SK-N-SH (cell line): ENCODE measurements around the gene INPP5A. TPM values are rescaled to one million over a fixed set of nuclear protein-coding genes. Genes with fewer than 3 reads are reported as not detected.

ENCODE experiments used
- CTCF ChIA-PET: fragments of 300-600, 350-600 bp; formaldehyde crosslinking; extraction: SDS; loops from one replicate; lab custom pipeline; 2021; lab: Yijun Ruan, JAX
- POLR2A ChIA-PET: fragments of 350-600 bp; sonication (Branson Sonifier 250); formaldehyde crosslinking; extraction: SDS; loops from one replicate; lab custom pipeline; 2020; ENCODE audit warnings: antibody characterized with exemption, inconsistent platforms; lab: Yijun Ruan, JAX
- DNase-seq: peaks from one replicate; pipeline ENCODE4 v3.0.0; 2012
- H2AFZ ChIP-seq: fragments of 200-600 bp; sonication (generic); 2 replicates; pipeline ENCODE4 v1.8.1; 2016; ENCODE audit warnings: antibody characterized with exemption, mild to moderate bottlenecking, low read depth
- H3F3A ChIP-seq: fragments of 200-600 bp; sonication (generic); replicated peaks from 2 replicates; pipeline ENCODE3; 2016; ENCODE audit warnings: antibody characterized with exemption, mild to moderate bottlenecking; ENCODE audit not compliant: insufficient read depth
- H3K27ac ChIP-seq, 2 experiments: fragments of 200-500 bp in 1 of 2; fragments of 200-600 bp in 1 of 2; sonication (Bioruptor generic) in 1 of 2; sonication (generic), shearing (Covaris generic) in 1 of 2; 2 replicates each; pipeline versions ENCODE4 v1.5.1 to v1.6.1; 2014 to 2016; ENCODE audit warnings: low read depth in 2 of 2, inconsistent platforms in 1 of 2, low read length in 1 of 2, mild to moderate bottlenecking in 1 of 2, mixed read lengths in 1 of 2
- H3K27me3 ChIP-seq: fragments of 200-600 bp; sonication (generic), shearing (Covaris generic); 2 replicates; pipeline ENCODE4 v1.6.1; 2016; ENCODE audit warnings: mixed run types; ENCODE audit not compliant: insufficient read depth
- H3K36me3 ChIP-seq, 2 experiments: fragments of 200-500 bp in 1 of 2; fragments of 200-600 bp in 1 of 2; sonication (Bioruptor generic) in 1 of 2; sonication (generic) in 1 of 2; replicated peaks in 1 of 2; 2 replicates each; pipeline versions ENCODE3 to v1.5.1; 2014 to 2016; ENCODE audit warnings: low read length in 1 of 2, mild to moderate bottlenecking in 1 of 2; ENCODE audit not compliant: insufficient read depth in 2 of 2, control insufficient read depth in 1 of 2
- H3K4me1 ChIP-seq, 2 experiments: fragments of 200-500 bp in 1 of 2; fragments of 200-600 bp in 1 of 2; sonication (Bioruptor generic) in 1 of 2; sonication (generic), shearing (Covaris generic) in 1 of 2; 2 replicates each; pipeline versions ENCODE4 v1.5.1 to v1.6.1; 2014 to 2016; ENCODE audit warnings: low read depth in 1 of 2, low read length in 1 of 2, mixed run types in 1 of 2; ENCODE audit not compliant: insufficient read depth in 2 of 2, control insufficient read depth in 1 of 2
- H3K4me2 ChIP-seq: fragments of 200-600 bp; sonication (generic), shearing (Covaris generic); 2 replicates; pipeline ENCODE4 v1.6.1; 2017; ENCODE audit warnings: mixed run types
- H3K4me3 ChIP-seq, 2 experiments: fragments of 200-500 bp in 1 of 2; fragments of 200-600 bp in 1 of 2; sonication (Bioruptor generic) in 1 of 2; sonication (generic), shearing (Covaris generic) in 1 of 2; 2 replicates each; pipeline versions ENCODE4 v1.5.1 to v1.8.1; 2014 to 2016; ENCODE audit warnings: low read depth in 2 of 2, inconsistent platforms in 1 of 2, low read length in 1 of 2, mild to moderate bottlenecking in 1 of 2, mixed read lengths in 1 of 2, moderate library complexity in 1 of 2
- H3K79me2 ChIP-seq: fragments of 200-600 bp; sonication (generic); 2 replicates; pipeline ENCODE4 v1.8.1; 2017; ENCODE audit warnings: mild to moderate bottlenecking; ENCODE audit not compliant: insufficient read depth
- H3K9ac ChIP-seq: fragments of 200-600 bp; sonication (generic); 2 replicates; pipeline ENCODE4 v1.6.1; 2017; ENCODE audit warnings: mixed run types
- H3K9me2 ChIP-seq: fragments of 200-600 bp; sonication (generic); 2 replicates; pipeline ENCODE4 v1.6.1; 2017; ENCODE audit warnings: mixed run types
- H3K9me3 ChIP-seq: fragments of 200-600 bp; sonication (generic); 2 replicates; pipeline ENCODE4 v1.6.1; 2017; ENCODE audit warnings: mixed run types, mild to moderate bottlenecking, moderate library complexity
- H4K20me1 ChIP-seq: fragments of 200-600 bp; sonication (generic); 2 replicates; pipeline ENCODE4 v1.6.1; 2017; ENCODE audit warnings: mild to moderate bottlenecking, mixed run types; ENCODE audit not compliant: insufficient read depth
- CHD2 ChIP-seq: fragments of 150-350 bp; IDR thresholded peaks from 2 replicates; pipeline ENCODE4 v1.6.1; 2018; ENCODE audit warnings: low read length; ENCODE audit not compliant: partially characterized antibody
- ELF1 ChIP-seq: IDR thresholded peaks from 2 replicates; pipeline ENCODE4 v1.4.0; 2012
- EP300 ChIP-seq, 2 experiments: IDR thresholded peaks; 2 replicates each; pipeline versions ENCODE4 v1.4.0 to v1.6.1; 2012; ENCODE audit warnings: borderline replicate concordance in 1 of 2, low read depth in 1 of 2, low read length in 1 of 2
- FOXJ3 ChIP-seq: sonication (generic); formaldehyde crosslinking; IDR thresholded peaks from 2 replicates; pipeline ENCODE4 v1.5.1; 2020; ENCODE audit warnings: mild to moderate bottlenecking, missing genetic modification reagents
- GABPA ChIP-seq: IDR thresholded peaks from 2 replicates; pipeline ENCODE4 v1.4.0; 2012; ENCODE audit warnings: low read depth, mild to moderate bottlenecking
- GATA2 ChIP-seq: sonication (generic); formaldehyde crosslinking; IDR thresholded peaks from 2 replicates; pipeline ENCODE4 v1.5.0; 2020; ENCODE audit warnings: mild to moderate bottlenecking, missing genetic modification reagents
- JUND ChIP-seq: IDR thresholded peaks from 2 replicates; pipeline ENCODE4 v1.4.0; 2012
- MAX ChIP-seq: IDR thresholded peaks from 2 replicates; pipeline ENCODE4 v1.4.0; 2012; ENCODE audit warnings: low read depth
- MEF2A ChIP-seq: IDR thresholded peaks from 2 replicates; pipeline ENCODE4 v1.4.0; 2012; ENCODE audit warnings: low read depth, borderline replicate concordance
- NFIC ChIP-seq: IDR thresholded peaks from 2 replicates; pipeline ENCODE4 v1.4.0; 2012; ENCODE audit warnings: borderline replicate concordance
- NRF1 ChIP-seq: IDR thresholded peaks from 2 replicates; pipeline ENCODE4 v1.6.1; 2012; ENCODE audit warnings: low read depth, mild to moderate bottlenecking, low read length
- PBX3 ChIP-seq: IDR thresholded peaks from 2 replicates; pipeline ENCODE4; 2012
- POLR2AphosphoS5 ChIP-seq: IDR thresholded peaks from 2 replicates; pipeline ENCODE4 v1.6.1; 2012; ENCODE audit warnings: low read depth, low read length
- RCOR1 ChIP-seq: fragments of 150-350 bp; IDR thresholded peaks from 2 replicates; pipeline ENCODE4 v1.6.1; 2017; ENCODE audit warnings: antibody characterized with exemption, low read length
- REST ChIP-seq: IDR thresholded peaks from 2 replicates; pipeline ENCODE4 v1.6.1; 2012; ENCODE audit warnings: mild to moderate bottlenecking, low read depth, low read length, moderate library complexity
- SIN3A ChIP-seq: IDR thresholded peaks from 2 replicates; pipeline ENCODE4 v1.6.1; 2012; ENCODE audit warnings: low read depth, mild to moderate bottlenecking, low read length, moderate library complexity, borderline replicate concordance
- SMC3 ChIP-seq: IDR thresholded peaks from 2 replicates; pipeline ENCODE4 v1.6.1; 2012; ENCODE audit warnings: low read depth, low read length, improper control_type of control experiment
- TAF1 ChIP-seq: IDR thresholded peaks from 2 replicates; pipeline ENCODE4 v1.6.1; 2012; ENCODE audit warnings: low read depth, mild to moderate bottlenecking, low read length, moderate library complexity, borderline replicate concordance
- TEAD4 ChIP-seq: IDR thresholded peaks from 2 replicates; pipeline ENCODE4 v1.4.0; 2012; ENCODE audit warnings: mild to moderate bottlenecking, borderline replicate concordance; ENCODE audit not compliant: insufficient read depth
- USF2 ChIP-seq: fragments of 150-350 bp; IDR thresholded peaks from 2 replicates; pipeline ENCODE4 v1.6.1; 2017; ENCODE audit warnings: antibody characterized with exemption, low read length, low read depth, borderline replicate concordance
- WGBS: methylation state at CpG from one replicate; pipeline ENCODE4 v1.1.6; 2017; ENCODE audit warnings: low lambda C conversion rate; 5-methylcytosine and 5-hydroxymethylcytosine counted together
- polyA plus RNA-seq, 3 experiments: library from polyadenylated mRNA; depleted of rRNA; stranded (reverse); fragments of >200 nt; gene quantifications; 2 replicates each; pipeline ENCODE4 v1.2.3, GENCODE V29; 2012

Gene INPP5A
- polyA plus RNA-seq, 1 of the 3 experiments (the other 2 are of a cell fraction), result 12.0 TPM

- no peak for TF ChIP-seq ELF1
- TF ChIP-seq EP300 (IDR thresholded peaks at IDR 0.05; ENCODE audit: borderline replicate concordance in 1 of 2, low read depth in 1 of 2, low read length in 1 of 2), result no peak
- no peak for TF ChIP-seq TAF1
- TF ChIP-seq MAX, result no peak
Observed at GRCh38 chr10:132743925-132744490, 206.4 kb downstream of the INPP5A start (continued).

- POLR2A ChIA-PET, result no interaction called here
- H3K4me1 ChIP-seq, result no peaks in the 10 kb centered on the region
- H3K9me2 ChIP-seq, result no peaks in the 10 kb centered on the region
- no peak for TF ChIP-seq REST
- no peak overlapping the region for H3K4me2 ChIP-seq
- H3K4me3 ChIP-seq, result no peak overlapping the region
- no peak for DNase-seq
- no peaks in the 10 kb centered on the region for H3F3A ChIP-seq
- H3K36me3 ChIP-seq, result no peaks in the 10 kb centered on the region
- CTCF ChIA-PET, result no interaction called here
- WGBS, result 90% methylated on average over 2 of the region's 19 CpGs
- no peaks in the 10 kb centered on the region for H3K27me3 ChIP-seq
- no peak overlapping the region for H2AFZ ChIP-seq
- H3K27ac ChIP-seq, result no peak overlapping the region
- H4K20me1 ChIP-seq, result no peaks in the 10 kb centered on the region
- no peaks in the 10 kb centered on the region for H3K79me2 ChIP-seq
- H3K9ac ChIP-seq, result no peak overlapping the region
- no peaks in the 10 kb centered on the region for H3K9me3 ChIP-seq
Observed at GRCh38 chr10:132744839-132745238, 207.3 kb downstream of the INPP5A start.

- Histone ChIP-seq H3K27me3 (no peaks in the 10 kb centered on the region), H4K20me1 (no peaks in the 10 kb centered on the region), H3K4me2 (no peak overlapping the region), H3K27ac (no peak overlapping the region), H3K9me3 (no peaks in the 10 kb centered on the region), H3K4me1 (no peaks in the 10 kb centered on the region), H3K4me3 (no peak overlapping the region), H3K9me2 (no peaks in the 10 kb centered on the region), H3K79me2 (no peaks in the 10 kb centered on the region), H3K9ac (no peak overlapping the region), H3F3A (no peaks in the 10 kb centered on the region), H3K36me3 (no peaks in the 10 kb centered on the region), H2AFZ (no peak overlapping the region)
- TF ChIP-seq USF2, result no peak
- no peak for TF ChIP-seq EP300 (IDR thresholded peaks at IDR 0.05; ENCODE audit: borderline replicate concordance in 1 of 2, low read depth in 1 of 2, low read length in 1 of 2)
- no peak for TF ChIP-seq NRF1
- no peak for TF ChIP-seq NFIC
- TF ChIP-seq RCOR1, result no peak
- no peak for TF ChIP-seq SIN3A
- no peak for TF ChIP-seq CHD2
- no peak for TF ChIP-seq GABPA
- no peak for TF ChIP-seq SMC3
- no peak for TF ChIP-seq POLR2AphosphoS5
- TF ChIP-seq TEAD4, result no peak
- no peak for TF ChIP-seq MEF2A
- no peak for TF ChIP-seq JUND
- TF ChIP-seq GATA2, result no peak
- no peak for TF ChIP-seq FOXJ3
- TF ChIP-seq PBX3, result no peak
- TF ChIP-seq ELF1, result no peak
- WGBS, result 100% methylated on average over 4 of the region's 17 CpGs
- CTCF ChIA-PET, result no interaction called here
- POLR2A ChIA-PET, result no interaction called here
- no peak for DNase-seq
Observed at GRCh38 chr10:132745511-132745910, 207.9 kb downstream of the INPP5A start.
